HG03064 (cell line): ENCODE results near the gene C13orf46.
"Not testable (repeated sequence)": the region's sequence is repeated elsewhere in the genome, so short reads cannot be mapped to it uniquely, and the experiment has no call there.

Experiments used
- ATAC-seq: cut with Tn5 transposase; IDR thresholded peaks from one replicate; pipeline ENCODE4 v1.9.1; 2021; ENCODE audit warnings: low read depth; ENCODE audit not compliant: unreplicated experiment

C13orf46 gene

GRCh38 chr13:113973218-113974164, at the start of gene C13orf46:
Gene C13orf46, minus strand, starts transcription at chr13:113974076. Its CDS starts 79 bp downstream, at chr13:113973997.
- no peak for ATAC-seq

GRCh38 chr13:114022876-114023275, 49.0 kb upstream of the C13orf46 start:
- no peak for ATAC-seq

GRCh38 chr13:114022309-114022669, 48.4 kb upstream of the C13orf46 start:
- ATAC-seq = no peak

- ATAC-seq = no peak
These were observed 47.8 kb upstream of the C13orf46 start for GRCh38 chr13:114021464-114022308.

GRCh38 chr13:114020750-114021463, 47.0 kb upstream of the C13orf46 start:
- ATAC-seq = no peak

- ATAC-seq = not testable (repeated sequence)
These were observed 46.3 kb upstream of the C13orf46 start for GRCh38 chr13:114020134-114020533.

GRCh38 chr13:114019367-114019766, 45.5 kb upstream of the C13orf46 start:
- no peak for ATAC-seq

GRCh38 chr13:114018461-114019055, 44.7 kb upstream of the C13orf46 start:
- no peak for ATAC-seq

- ATAC-seq = no peak
These were observed 44.1 kb upstream of the C13orf46 start for GRCh38 chr13:114017966-114018365.

GRCh38 chr13:114017028-114017630, 43.3 kb upstream of the C13orf46 start:
- no peak for ATAC-seq

- ATAC-seq = no peak
These were observed 42.6 kb upstream of the C13orf46 start for GRCh38 chr13:114016321-114017027.

- ATAC-seq = no peak
These were observed 42.1 kb upstream of the C13orf46 start for GRCh38 chr13:114015969-114016295.

- no peak for ATAC-seq
These were observed 41.5 kb upstream of the C13orf46 start for GRCh38 chr13:114015111-114015968.

GRCh38 chr13:114013952-114014629, 40.2 kb upstream of the C13orf46 start:
- ATAC-seq = no peak

GRCh38 chr13:114013336-114013735, 39.5 kb upstream of the C13orf46 start:
- no peak for ATAC-seq

- ATAC-seq = no peak
These were observed 39.0 kb upstream of the C13orf46 start for GRCh38 chr13:114012921-114013320.

GRCh38 chr13:114012141-114012540, 38.3 kb upstream of the C13orf46 start:
- ATAC-seq = no peak

- ATAC-seq = no peak
These were observed 37.4 kb upstream of the C13orf46 start for GRCh38 chr13:114011226-114011625.
